Adrenal gland (tissue), 12 donors: ENCODE data around the gene MUC22. TPM values are rescaled to one million over a fixed set of nuclear protein-coding genes. Genes with fewer than 3 reads are reported as not detected.
A peak's percentile ranks its signal among the peaks of the same experiment; 100 is the strongest.

ENCODE experiments used
- DNase-seq, 7 donors: peaks; one replicate each; pipeline ENCODE4 v3.0.0-alpha.2; 2019 to 2020
- H3K27ac ChIP-seq, 5 donors: fragments of 200-600 bp; sonication (generic) in 4 of 5; 1 replicate in 3 of 5; 2 replicates in 2 of 5; pipeline versions ENCODE4 v1.5.1 to v1.8.0; 2016 to 2020; ENCODE audit warnings: mild to moderate bottlenecking in 1 of 5
- H3K27me3 ChIP-seq: fragments of 200-600 bp; 2 replicates; pipeline ENCODE4 v1.8.0; 2021
- H3K36me3 ChIP-seq, 2 donors: fragments of 200-600 bp; replicated peaks in 1 of 2; 1 replicate in 1 of 2; 2 replicates in 1 of 2; pipeline versions ENCODE4 v1.5.1 to v1.8.0; 2018 to 2022
- H3K4me1 ChIP-seq, 2 donors: fragments of 200-600 bp; replicated peaks in 1 of 2; 1 replicate in 1 of 2; 2 replicates in 1 of 2; pipeline versions ENCODE4 v1.5.1 to v1.8.0; 2018 to 2021
- H3K4me3 ChIP-seq, 4 donors: fragments of 200-600 bp; sonication (generic) in 3 of 4; one replicate each; pipeline ENCODE4 v1.5.1; 2016 to 2018
- H3K9me3 ChIP-seq, 3 donors: fragments of 200-600 bp; sonication (generic) in 1 of 3; replicated peaks in 1 of 3; 1 replicate in 2 of 3; 2 replicates in 1 of 3; pipeline versions ENCODE4 v1.5.1 to v1.8.0; 2016 to 2021
- CTCF ChIP-seq, 6 experiments: fragments of 450-650 bp in 4 of 6; fragments of 200-600 bp in 2 of 6; sonication (generic) in 1 of 6; IDR thresholded peaks; 1 replicate in 5 of 6; 2 replicates in 1 of 6; pipeline versions ENCODE4 v1.5.1 to v1.8.0; 2016 to 2021; ENCODE audit warnings: antibody characterized with exemption in 6 of 6, mild to moderate bottlenecking in 2 of 6, moderate library complexity in 1 of 6
- POLR2A ChIP-seq, 2 donors: fragments of 450-650 bp; IDR thresholded peaks; one replicate each; pipeline ENCODE4 v1.6.1; 2017; ENCODE audit warnings: antibody characterized with exemption in 2 of 2, mild to moderate bottlenecking in 2 of 2, moderate library complexity in 1 of 2
- WGBS, 4 donors: extraction: QIAGEN DNeasy Blood & Tissue Kit in 2 of 4; methylation state at CpG; one replicate each; pipeline versions ENCODE4 v1.1.5 to v1.1.7; 2013 to 2017; 5-methylcytosine and 5-hydroxymethylcytosine counted together
- intact Hi-C, 2 donors: fragments of 100-400 bp; cut with DNase I; formaldehyde crosslinking; loops; one replicate each; pipeline versions ENCODE4 v1.14.1 to v1.15.0; 2022 to 2023
- polyA plus RNA-seq, 3 donors: library from polyadenylated mRNA; stranded (reverse); fragments of 200-250 nt in 2 of 3; fragments of 350-450 nt in 1 of 3; fragmentation: Illumina TruSeq in 1 of 3; extraction: RNeasy Lipid Tissue Mini Kit (QIAGEN cat#74804) in 1 of 3; gene quantifications; one replicate each; pipeline ENCODE4 v1.2.3, GENCODE V29; 2013 to 2014
- total RNA-seq, 9 donors: library from RNA; depleted of rRNA in 4 of 9; stranded (reverse); fragments of >200 nt in 4 of 9; fragments of 120-200 nt in 1 of 9; fragmentation: NEBNext Ultra II Directional in 1 of 9; extraction: Animal tissue kit (Norgen Biotek cat#: 25700) in 1 of 9; gene quantifications; one replicate each; pipeline versions ENCODE4 v1.1.0 to v1.2.4, GENCODE V29; 2013 to 2023
- donor health status: healthy with polysubstance abuse.
- donor health status: Bipolar disorder and iron deficiency.
- donor health status: DM: yes; HTN: yes; CAD: no.
- donor health status: DM: no; HTN: no; CAD: no.
- donor health status: DM: no; HTN: no; CAD: no.
- donor health status: DM: yes; HTN: yes; CAD: no.

The MUC22 gene
- total and polyA plus RNA-seq, 12 donors, result not detected

GRCh38 chr6:31068669-31069340, 58.5 kb downstream of the MUC22 start:
- Histone ChIP-seq H3K4me1 (peaks cover 10 to 11% of the 10 kb centered on the region in 2 donors), H3K4me3 (no peak overlapping the region), H3K27ac (no peak overlapping the region), H3K36me3 (no peaks in the 10 kb centered on the region), H3K27me3 (no peaks in the 10 kb centered on the region), H3K9me3 (no peaks in the 10 kb centered on the region)
- 38 to 46% (median 42%) methylated on average over 12 to 13 of the region's 13 CpGs for WGBS, 4 donors
- TF ChIP-seq POLR2A (IDR thresholded peaks at IDR 0.05), result no peak
- peak; percentile 71 to 90 (median 84) for TF ChIP-seq CTCF (IDR thresholded peaks at IDR 0.05)
- intact Hi-C loops, result no loop called here
- peak; percentile 74 to 93 (median 79) for DNase-seq

- no peak for TF ChIP-seq POLR2A (IDR thresholded peaks at IDR 0.05)
- TF ChIP-seq CTCF (IDR thresholded peaks at IDR 0.05), result peak in 4 of 6 experiments; percentile 12 to 34 (median 28)
- DNase-seq, result peak in 4 of 7 donors; percentile 23 to 71 (median 50)
- WGBS, 4 donors, result 35 to 57% (median 51%) methylated on average over 6 of the region's 6 CpGs
- Histone ChIP-seq H3K36me3 (no peaks in the 10 kb centered on the region), H3K4me1 (peaks cover 10 to 11% of the 10 kb centered on the region in 2 donors), H3K27ac (no peak overlapping the region), H3K9me3 (no peaks in the 10 kb centered on the region), H3K4me3 (no peak overlapping the region), H3K27me3 (no peaks in the 10 kb centered on the region)
- intact Hi-C loops, result no loop called here
Measured at GRCh38 chr6:31070711-31071197, 60.5 kb downstream of the MUC22 start.

- Histone ChIP-seq H3K27me3 (no peaks in the 10 kb centered on the region), H3K4me3 (no peak overlapping the region), H3K36me3 (no peaks in the 10 kb centered on the region), H3K27ac (no peak overlapping the region), H3K4me1 (peaks cover 10 to 11% of the 10 kb centered on the region in 2 donors), H3K9me3 (no peaks in the 10 kb centered on the region)
- intact Hi-C loops, result no loop called here
- TF ChIP-seq POLR2A (IDR thresholded peaks at IDR 0.05) (no peak), CTCF (IDR thresholded peaks at IDR 0.05) (no peak)
- WGBS, 4 donors, result 81 to 92% (median 87%) methylated on average over 4 of the region's 4 CpGs
- DNase-seq, result no peak
Measured at GRCh38 chr6:31074401-31074800, 64.1 kb downstream of the MUC22 start.

GRCh38 chr6:31075528-31075927, 65.3 kb downstream of the MUC22 start:
- intact Hi-C loops, result loop anchor here (5.0 kb wide), 2 partner anchors 153 to 158 kb away; no protein-coding TSS in a partner anchor
- TF ChIP-seq CTCF (IDR thresholded peaks at IDR 0.05) (no peak), POLR2A (IDR thresholded peaks at IDR 0.05) (no peak)
- 42 to 67% (median 55%) methylated on average over 1 of the region's 1 CpG for WGBS, 4 donors

More at GRCh38 chr6:31075528-31075927, 65.3 kb downstream of the MUC22 start:
- Histone ChIP-seq H3K4me1 (peaks cover 10 to 14% of the 10 kb centered on the region in 2 donors), H3K36me3 (no peaks in the 10 kb centered on the region), H3K27ac (no peak overlapping the region), H3K9me3 (no peaks in the 10 kb centered on the region), H3K4me3 (no peak overlapping the region), H3K27me3 (no peaks in the 10 kb centered on the region)
- peak in 1 of 7 donors; percentile 51 for DNase-seq
